Ecto neural progenitor cell (in vitro differentiated cells): ENCODE measurements around the gene EHHADH.
"Not testable (repeated sequence)": the region's sequence is repeated elsewhere in the genome, so short reads cannot be mapped to it uniquely, and the experiment has no call there.

ENCODE experiments used
- DNase-seq: peaks from one replicate; pipeline ENCODE4 v3.0.0-alpha.2; 2018; ENCODE audit warnings: low spot score

The EHHADH gene

GRCh38 chr3:185251272-185251671 lies 2.6 kb downstream of the EHHADH start:
- DNase-seq, result no peak

GRCh38 chr3:185250653-185251052 lies 3.2 kb downstream of the EHHADH start:
- no peak for DNase-seq

GRCh38 chr3:185250247-185250646 lies 3.6 kb downstream of the EHHADH start:
- no peak for DNase-seq

- no peak for DNase-seq
Measured at GRCh38 chr3:185242642-185243041, 11.2 kb downstream of the EHHADH start.

- no peak for DNase-seq
Measured at GRCh38 chr3:185236969-185237368, 16.9 kb downstream of the EHHADH start.

GRCh38 chr3:185233328-185233727 lies 20.5 kb downstream of the EHHADH start:
- DNase-seq, result no peak

GRCh38 chr3:185226526-185226925 lies 27.3 kb downstream of the EHHADH start:
- not testable (repeated sequence) for DNase-seq

- DNase-seq, result no peak
Measured at GRCh38 chr3:185225523-185225922, 28.3 kb downstream of the EHHADH start.

- no peak for DNase-seq
Measured at GRCh38 chr3:185225080-185225479, 28.8 kb downstream of the EHHADH start.

GRCh38 chr3:185221203-185221602 lies 32.6 kb downstream of the EHHADH start:
- no peak for DNase-seq

- DNase-seq, result no peak
Measured at GRCh38 chr3:185216607-185216958, 37.3 kb downstream of the EHHADH start.

- DNase-seq, result no peak
Measured at GRCh38 chr3:185215873-185216606, 37.8 kb downstream of the EHHADH start.

GRCh38 chr3:185212559-185212958 lies 41.3 kb downstream of the EHHADH start:
- no peak for DNase-seq

GRCh38 chr3:185212086-185212485 lies 41.8 kb downstream of the EHHADH start:
- DNase-seq, result no peak

GRCh38 chr3:185210621-185211142 lies 43.2 kb downstream of the EHHADH start:
- DNase-seq, result no peak

- DNase-seq, result no peak
Measured at GRCh38 chr3:185208823-185209222, 45.0 kb downstream of the EHHADH start.

GRCh38 chr3:185207931-185208746 lies 45.7 kb downstream of the EHHADH start:
- no peak for DNase-seq

GRCh38 chr3:185207481-185207880 lies 46.4 kb downstream of the EHHADH start:
- no peak for DNase-seq

GRCh38 chr3:185205865-185206264 lies 48.0 kb downstream of the EHHADH start:
- DNase-seq, result no peak

GRCh38 chr3:185204894-185205293 lies 49.0 kb downstream of the EHHADH start:
- DNase-seq, result no peak

GRCh38 chr3:185200639-185201038 lies 53.2 kb downstream of the EHHADH start:
- DNase-seq, result no peak

- DNase-seq, result no peak
Measured at GRCh38 chr3:185199671-185200070, 54.2 kb downstream of the EHHADH start.

- DNase-seq, result no peak
Measured at GRCh38 chr3:185199206-185199605, 54.6 kb downstream of the EHHADH start.
